HS-27A (cell line): ENCODE measurements around the gene ZFYVE9.
"Not testable (repeated sequence)": the region's sequence is repeated elsewhere in the genome, so short reads cannot be mapped to it uniquely, and the experiment has no call there.

ENCODE experiments used
- DNase-seq: peaks from one replicate; pipeline ENCODE4 v3.0.0-alpha.2; 2012; ENCODE audit warnings: low read depth, missing footprints

The ZFYVE9 gene

GRCh38 chr1:52190500-52191252 is 48.8 kb downstream of the ZFYVE9 start:
- no peak for DNase-seq

DNA sequence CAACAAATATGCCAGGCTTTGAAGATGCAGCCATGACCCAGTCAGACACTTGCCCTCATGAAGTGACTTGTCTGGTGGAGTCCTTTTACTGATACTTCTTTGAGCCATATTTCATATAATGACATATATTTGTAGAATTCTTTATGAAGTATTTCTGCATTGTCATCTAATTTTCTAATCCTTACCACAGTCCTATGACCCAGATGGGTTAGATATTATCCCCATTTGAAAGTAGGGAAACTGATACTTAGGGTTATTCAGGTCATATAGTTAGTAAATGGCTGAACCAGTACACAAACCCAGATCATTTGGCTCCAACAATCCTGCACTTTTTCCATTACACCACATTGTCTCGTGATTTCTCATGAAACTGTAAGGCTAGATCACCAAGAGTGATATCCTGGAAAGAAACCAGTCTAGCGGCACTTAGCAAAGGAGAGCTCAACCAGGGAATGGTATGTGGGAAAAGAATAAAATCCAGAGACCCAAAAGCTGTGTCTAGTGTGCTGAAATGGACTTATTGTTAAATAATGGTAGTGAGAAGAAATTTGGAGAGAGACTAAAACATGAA is 49.6 kb downstream of the ZFYVE9 start:
- DNase-seq, result no peak

DNA sequence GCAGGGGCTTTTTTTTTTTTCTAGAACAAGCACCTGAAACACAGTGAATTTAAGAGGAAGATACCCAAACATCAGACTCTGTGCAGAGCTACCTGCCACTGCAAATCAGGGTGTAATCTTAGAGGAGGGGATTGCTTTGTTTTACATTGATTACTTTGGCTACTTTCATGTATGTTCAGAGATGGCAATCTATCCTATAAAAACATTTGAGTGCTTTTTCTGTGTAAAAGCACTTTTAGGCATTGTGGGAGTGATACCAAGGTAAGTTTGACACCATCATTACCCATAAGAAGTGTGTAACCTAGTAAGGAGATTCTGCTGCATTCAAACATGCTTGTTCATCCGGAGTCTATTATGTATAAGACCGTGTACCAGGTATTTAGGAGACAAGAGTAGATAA is 50.1 kb downstream of the ZFYVE9 start:
- no peak for DNase-seq

GRCh38 chr1:52192436-52192835 is 50.5 kb downstream of the ZFYVE9 start:
- DNase-seq, result no peak

DNA sequence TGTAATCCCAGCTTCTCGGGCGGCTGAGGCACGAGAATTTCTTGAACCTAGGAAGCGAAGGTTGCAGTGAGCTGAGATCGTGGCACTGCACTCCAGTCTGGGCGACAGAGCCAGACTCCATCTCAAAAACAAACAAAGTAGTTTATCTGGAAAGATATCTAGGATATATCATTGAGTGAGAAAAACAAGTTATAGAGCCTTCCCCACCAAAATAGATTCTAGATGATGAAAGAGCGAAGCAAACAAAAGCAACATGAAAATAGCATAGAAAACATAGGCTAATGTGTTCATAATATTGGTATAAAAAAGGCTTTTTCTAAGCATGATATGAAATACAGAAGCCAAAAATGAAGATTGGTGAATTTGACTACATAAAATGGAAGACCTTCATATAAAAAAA is 52.1 kb downstream of the ZFYVE9 start:
- no peak for DNase-seq

GRCh38 chr1:52195161-52195560 is 53.3 kb downstream of the ZFYVE9 start:
- no peak for DNase-seq

GRCh38 chr1:52203935-52204625 is 62.2 kb downstream of the ZFYVE9 start:
- no peak for DNase-seq

DNA sequence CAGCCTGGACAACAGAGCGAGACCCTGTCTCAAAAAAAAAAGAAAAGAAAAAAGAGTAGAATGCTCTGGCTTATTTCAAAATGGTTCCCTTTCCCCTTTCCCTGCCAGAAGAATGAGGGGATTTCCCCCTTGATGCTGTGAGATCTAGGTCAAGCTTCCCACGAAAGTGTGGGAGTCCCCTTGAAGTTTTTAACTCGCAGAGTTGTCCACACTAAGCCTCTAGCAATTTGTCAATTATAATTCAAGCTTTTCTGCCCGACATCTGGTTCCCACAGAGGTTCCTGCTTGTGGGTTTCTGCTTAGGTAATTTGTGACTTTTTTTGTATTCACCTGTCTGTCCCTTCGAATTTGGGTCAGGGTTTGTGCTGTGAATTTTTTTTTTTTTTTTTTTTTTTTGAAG is 62.8 kb downstream of the ZFYVE9 start:
- no peak for DNase-seq

GRCh38 chr1:52206686-52207085 is 64.8 kb downstream of the ZFYVE9 start:
- not testable (repeated sequence) for DNase-seq

GRCh38 chr1:52209429-52209828 is 67.5 kb downstream of the ZFYVE9 start:
- no peak for DNase-seq

GRCh38 chr1:52210044-52210443 is 68.2 kb downstream of the ZFYVE9 start:
- DNase-seq, result no peak

GRCh38 chr1:52216907-52217458 is 75.1 kb downstream of the ZFYVE9 start:
- no peak for DNase-seq

GRCh38 chr1:52225174-52225573 is 83.3 kb downstream of the ZFYVE9 start:
- DNase-seq, result no peak

DNA sequence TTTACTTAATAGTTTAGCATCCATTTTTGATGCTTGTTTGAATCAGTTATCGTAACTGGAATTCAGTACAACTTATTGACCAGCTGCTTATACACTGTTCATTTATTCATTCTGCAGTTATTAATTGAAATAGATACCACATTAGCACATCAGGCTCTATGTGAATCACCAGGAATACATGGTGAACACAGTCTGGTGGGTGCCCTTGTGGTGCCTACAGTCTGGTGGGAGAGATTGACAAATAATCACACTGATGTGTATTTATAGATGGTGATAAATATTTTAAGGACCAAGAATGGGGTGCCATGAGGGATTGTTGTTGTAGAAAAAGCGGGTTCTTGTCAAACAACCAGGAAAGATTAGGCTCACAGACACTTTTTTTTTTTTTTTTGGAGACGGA is 87.6 kb downstream of the ZFYVE9 start:
- no peak for DNase-seq

- DNase-seq, result no peak
Measured at GRCh38 chr1:52233463-52233862, 91.6 kb downstream of the ZFYVE9 start.

DNA sequence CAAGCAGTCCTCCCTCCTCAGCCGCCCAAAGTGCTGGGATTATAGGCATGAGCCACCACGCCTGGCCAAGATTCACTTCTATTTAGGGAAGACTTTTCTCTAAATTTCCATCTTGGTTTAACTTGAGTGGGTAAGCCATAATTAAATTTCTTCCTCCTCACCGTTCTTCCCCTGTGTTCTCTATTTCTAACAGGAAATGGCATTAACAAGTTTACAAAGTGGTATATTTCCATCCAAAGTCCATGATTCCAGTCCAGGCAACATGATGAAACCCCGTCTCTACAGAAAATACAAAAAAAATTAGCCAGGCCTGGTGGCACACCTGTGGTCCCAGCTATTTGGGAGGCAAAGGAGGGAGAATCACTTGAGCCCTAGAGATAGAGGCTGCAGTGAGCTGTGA is 92.1 kb downstream of the ZFYVE9 start:
- no peak for DNase-seq

DNA sequence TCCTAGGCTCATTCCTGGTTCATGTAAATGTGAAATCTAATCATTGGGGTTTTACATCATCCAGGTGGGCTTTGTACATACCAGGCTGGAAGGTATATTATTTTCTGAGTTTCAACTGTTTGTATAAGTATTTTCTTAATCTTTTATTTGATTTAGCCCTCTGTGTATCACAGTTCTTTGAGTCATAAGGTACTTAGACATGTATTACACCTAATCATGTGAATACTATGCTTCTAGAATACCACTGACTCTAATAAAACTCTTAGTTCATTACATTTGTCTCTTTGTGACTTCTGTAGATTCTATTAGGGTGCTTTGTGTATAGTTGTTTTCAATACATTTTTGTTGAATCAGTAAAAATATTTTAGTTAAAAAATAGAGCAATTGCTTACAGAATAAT is 92.8 kb downstream of the ZFYVE9 start:
- DNase-seq, result no peak

DNA sequence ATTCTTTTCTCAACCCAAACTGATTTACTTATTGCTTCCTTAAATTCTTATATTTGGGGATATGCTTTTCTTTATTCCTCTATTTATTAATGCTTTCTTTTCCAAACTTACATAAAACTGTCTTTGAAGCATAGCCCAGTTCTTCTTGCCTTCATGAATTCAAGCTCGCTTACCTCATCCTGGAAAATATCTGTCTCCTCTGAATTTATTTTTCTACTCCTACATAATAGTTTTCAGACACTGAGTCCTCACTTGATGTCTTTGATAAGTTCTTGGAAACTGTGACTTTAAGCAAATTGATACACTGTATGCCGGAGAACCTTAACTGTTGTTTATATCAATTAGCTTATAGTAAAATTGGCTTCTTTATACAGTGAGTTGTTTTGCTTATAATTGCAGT is 93.8 kb downstream of the ZFYVE9 start:
- DNase-seq, result no peak

- no peak for DNase-seq
Measured at GRCh38 chr1:52237430-52237829, 95.5 kb downstream of the ZFYVE9 start.

GRCh38 chr1:52238474-52238873 is 96.6 kb downstream of the ZFYVE9 start:
- no peak for DNase-seq

GRCh38 chr1:52238887-52239707 is 97.2 kb downstream of the ZFYVE9 start:
- no peak for DNase-seq

DNA sequence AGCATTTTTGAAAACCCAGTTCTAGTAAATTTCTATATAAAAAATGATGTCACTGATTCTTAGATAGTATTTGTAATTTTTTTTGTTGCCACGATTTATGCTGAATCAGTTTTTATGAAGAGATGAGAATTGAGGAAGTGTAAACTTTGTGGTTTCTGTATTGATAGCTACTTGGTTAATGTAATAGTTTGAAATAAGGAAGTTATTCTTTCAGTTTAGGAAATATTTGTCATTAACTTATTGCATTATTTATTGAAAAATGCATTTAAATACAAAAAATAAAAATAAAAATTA is 97.8 kb downstream of the ZFYVE9 start:
- DNase-seq, result no peak
